GM19043 (cell line): Measurements from ENCODE around the gene CTF1.
"Not testable (repeated sequence)": the region's sequence is repeated elsewhere in the genome, so short reads cannot be mapped to it uniquely, and the experiment has no call there.

Source experiments
- ATAC-seq: cut with Tn5 transposase; IDR thresholded peaks from one replicate; pipeline ENCODE4 v1.9.1; 2021; ENCODE audit warnings: low read depth; ENCODE audit not compliant: unreplicated experiment

CTF1 gene

GRCh38 chr16:30896261-30896888 is at the start of gene CTF1:
Gene CTF1 (plus strand): TSS chr16:30896614. CDS start chr16:30896644, 30 bp downstream.
- no peak for ATAC-seq

GRCh38 chr16:30846649-30847402 is 49.6 kb upstream of the CTF1 start:
- ATAC-seq: no peak

- no peak for ATAC-seq
Measured at GRCh38 chr16:30850246-30850645, 46.2 kb upstream of the CTF1 start.

- ATAC-seq: no peak
Measured at GRCh38 chr16:30853758-30854157, 42.7 kb upstream of the CTF1 start.

- no peak for ATAC-seq
Measured at GRCh38 chr16:30858111-30858495, 38.3 kb upstream of the CTF1 start.

GRCh38 chr16:30858829-30859423 is 37.5 kb upstream of the CTF1 start:
- ATAC-seq: no peak

GRCh38 chr16:30860729-30861128 is 35.7 kb upstream of the CTF1 start:
- ATAC-seq: not testable (repeated sequence)

- ATAC-seq: not testable (repeated sequence)
Measured at GRCh38 chr16:30863178-30863577, 33.2 kb upstream of the CTF1 start.

GRCh38 chr16:30866031-30866430 is 30.4 kb upstream of the CTF1 start:
- no peak for ATAC-seq

GRCh38 chr16:30867747-30868146 is 28.7 kb upstream of the CTF1 start:
- no peak for ATAC-seq

GRCh38 chr16:30870904-30871303 is 25.5 kb upstream of the CTF1 start:
- no peak for ATAC-seq

- no peak for ATAC-seq
Measured at GRCh38 chr16:30874244-30874820, 22.1 kb upstream of the CTF1 start.

GRCh38 chr16:30874821-30875717 is 21.3 kb upstream of the CTF1 start:
- ATAC-seq: peak; percentile 62

- ATAC-seq: no peak
Measured at GRCh38 chr16:30875871-30876801, 20.3 kb upstream of the CTF1 start.

GRCh38 chr16:30876867-30877266 is 19.5 kb upstream of the CTF1 start:
- no peak for ATAC-seq

GRCh38 chr16:30882429-30883310 is 13.7 kb upstream of the CTF1 start:
- no peak for ATAC-seq

GRCh38 chr16:30884760-30885159 is 11.7 kb upstream of the CTF1 start:
- no peak for ATAC-seq

GRCh38 chr16:30885196-30885595 is 11.2 kb upstream of the CTF1 start:
- no peak for ATAC-seq
